Measurements from ENCODE around the gene PRM2. TPM values are rescaled to one million over a fixed set of nuclear protein-coding genes. Genes with fewer than 3 reads are reported as not detected.

Gene PRM2
- total RNA-seq, 1 donor from 2014 or later: not detected

- H3K4me3 Mint-ChIP-seq: peak overlapping the region; percentile 59
- intact Hi-C loops (cut with micrococcal nuclease): loop anchor here (1.0 to 10.0 kb wide), 8 partner anchors 52 to 656 kb away; partner anchors contain the start of genes CIITA, GSPT1, NUBP1 and RMI2
- peak overlapping the region; percentile 74 for H3K27ac Mint-ChIP-seq
- peaks cover 11% of the 10 kb centered on the region for H3K27me3 Mint-ChIP-seq (ENCODE audit: insufficient read depth)
- DNase-seq (ENCODE audit: low spot score): peak; percentile 59
- no peaks in the 10 kb centered on the region for H3K9me3 Mint-ChIP-seq
- H3K36me3 Mint-ChIP-seq (ENCODE audit: low read depth): peaks cover 8% of the 10 kb centered on the region
- H3K4me1 Mint-ChIP-seq (ENCODE audit: low read depth): peaks cover 47% of the 10 kb centered on the region
Measured at GRCh38 chr16:11258553-11259492, 17.5 kb downstream of the PRM2 start.

- Mint-ChIP-seq H3K27me3 (ENCODE audit: insufficient read depth) (peaks cover 8% of the 10 kb centered on the region), H3K4me1 (ENCODE audit: low read depth) (peaks cover 40% of the 10 kb centered on the region), H3K27ac (peak overlapping the region; percentile 85), H3K4me3 (peak overlapping the region; percentile 86), H3K36me3 (ENCODE audit: low read depth) (peaks cover 22% of the 10 kb centered on the region), H3K9me3 (no peaks in the 10 kb centered on the region)
- DNase-seq (ENCODE audit: low spot score): peak; percentile 46
- intact Hi-C loops (cut with micrococcal nuclease): loop anchor here (1.0 to 10.0 kb wide), 7 partner anchors 286 to 657 kb away; partner anchors contain the start of genes CIITA, GSPT1, LITAF and NUBP1
Measured at GRCh38 chr16:11257131-11257938, 18.9 kb downstream of the PRM2 start.

- intact Hi-C loops (cut with micrococcal nuclease): loop anchor here (1.0 to 10.0 kb wide), 8 partner anchors 156 to 658 kb away; partner anchors contain the start of genes CIITA, GSPT1, LITAF and NUBP1
- peaks cover 8% of the 10 kb centered on the region for H3K27me3 Mint-ChIP-seq (ENCODE audit: insufficient read depth)
- no peak for DNase-seq (ENCODE audit: low spot score)
- H3K27ac Mint-ChIP-seq: peak overlapping the region; percentile 85
- H3K9me3 Mint-ChIP-seq: no peaks in the 10 kb centered on the region
- H3K36me3 Mint-ChIP-seq (ENCODE audit: low read depth): peaks cover 28% of the 10 kb centered on the region
- H3K4me1 Mint-ChIP-seq (ENCODE audit: low read depth): peaks cover 47% of the 10 kb centered on the region
- peak overlapping the region; percentile 86 for H3K4me3 Mint-ChIP-seq
Measured at GRCh38 chr16:11256661-11257130, 19.6 kb downstream of the PRM2 start.

GRCh38 chr16:11255737-11256660, 20.3 kb downstream of the PRM2 start, which contains the start of gene SOCS1:
Gene SOCS1, minus strand, starts transcription at chr16:11256204. Its CDS starts 726 bp downstream, at chr16:11255478.
- H3K27ac Mint-ChIP-seq: peak within 1 kb of the TSS; percentile 90
- peaks cover 30% of the 10 kb centered on the region for H3K36me3 Mint-ChIP-seq (ENCODE audit: low read depth)

GRCh38 chr16:11254913-11255736, 21.2 kb downstream of the PRM2 start:
- Mint-ChIP-seq H3K27ac (peak overlapping the region; percentile 90), H3K9me3 (no peaks in the 10 kb centered on the region), H3K27me3 (ENCODE audit: insufficient read depth) (peaks cover 6% of the 10 kb centered on the region), H3K4me3 (peak overlapping the region; percentile 99), H3K36me3 (ENCODE audit: low read depth) (peaks cover 36% of the 10 kb centered on the region), H3K4me1 (ENCODE audit: low read depth) (peaks cover 55% of the 10 kb centered on the region)
- intact Hi-C loops (cut with micrococcal nuclease): loop anchor here (1.0 to 10.0 kb wide), 5 partner anchors 267 to 660 kb away; partner anchors contain the start of genes CIITA, GSPT1 and NUBP1
- DNase-seq (ENCODE audit: low spot score): peak; percentile 54

More at GRCh38 chr16:11255737-11256660, 20.3 kb downstream of the PRM2 start, which contains the start of gene SOCS1:
- Mint-ChIP-seq H3K9me3 (no peaks in the 10 kb centered on the region), H3K4me3 (peak within 1 kb of the TSS; percentile 99), H3K4me1 (ENCODE audit: low read depth) (peaks cover 51% of the 10 kb centered on the region), H3K27me3 (ENCODE audit: insufficient read depth) (peaks cover 8% of the 10 kb centered on the region)
- intact Hi-C loops (cut with micrococcal nuclease): loop anchor here (1.0 to 10.0 kb wide), 7 partner anchors 156 to 659 kb away; partner anchors contain the start of genes CIITA, GSPT1, LITAF and NUBP1
- peak; percentile 90 for DNase-seq (ENCODE audit: low spot score)

- H3K36me3 Mint-ChIP-seq (ENCODE audit: low read depth): peaks cover 40% of the 10 kb centered on the region
- intact Hi-C loops (cut with micrococcal nuclease): loop anchor here (1.0 to 10.0 kb wide), 8 partner anchors 29 to 661 kb away; partner anchors contain the start of genes CIITA, GSPT1 and NUBP1
- H3K4me3 Mint-ChIP-seq: peak overlapping the region; percentile 99
- no peaks in the 10 kb centered on the region for H3K9me3 Mint-ChIP-seq
- no peaks in the 10 kb centered on the region for H3K27me3 Mint-ChIP-seq (ENCODE audit: insufficient read depth)
- H3K27ac Mint-ChIP-seq: peak overlapping the region; percentile 90
- H3K4me1 Mint-ChIP-seq (ENCODE audit: low read depth): peaks cover 46% of the 10 kb centered on the region
- DNase-seq (ENCODE audit: low spot score): peak; percentile 21
Measured at GRCh38 chr16:11253995-11254912, 22.0 kb downstream of the PRM2 start.

- intact Hi-C loops (cut with micrococcal nuclease): loop anchor here (1.0 to 10.0 kb wide), 8 partner anchors 28 to 661 kb away; partner anchors contain the start of genes CIITA, GSPT1 and NUBP1
- Mint-ChIP-seq H3K9me3 (no peaks in the 10 kb centered on the region), H3K36me3 (ENCODE audit: low read depth) (peaks cover 47% of the 10 kb centered on the region), H3K4me1 (ENCODE audit: low read depth) (peaks cover 42% of the 10 kb centered on the region), H3K27me3 (ENCODE audit: insufficient read depth) (no peaks in the 10 kb centered on the region), H3K27ac (peak overlapping the region; percentile 90), H3K4me3 (peak overlapping the region; percentile 99)
- DNase-seq (ENCODE audit: low spot score): peak; percentile 55
Measured at GRCh38 chr16:11253009-11253994, 23.0 kb downstream of the PRM2 start.

- Mint-ChIP-seq H3K4me3 (peak overlapping the region; percentile 99), H3K4me1 (ENCODE audit: low read depth) (peaks cover 35% of the 10 kb centered on the region), H3K9me3 (no peaks in the 10 kb centered on the region), H3K36me3 (ENCODE audit: low read depth) (peaks cover 53% of the 10 kb centered on the region), H3K27me3 (ENCODE audit: insufficient read depth) (no peaks in the 10 kb centered on the region), H3K27ac (peak overlapping the region; percentile 90)
- intact Hi-C loops (cut with micrococcal nuclease): loop anchor here (1.0 to 10.0 kb wide), 7 partner anchors 19 to 662 kb away; partner anchors contain the start of genes CIITA, GSPT1 and NUBP1
- DNase-seq (ENCODE audit: low spot score): no peak
Measured at GRCh38 chr16:11252482-11252931, 23.8 kb downstream of the PRM2 start.
